H1 (cell line): Measurements from ENCODE around the gene TUBGCP2. TPM values are rescaled to one million over a fixed set of nuclear protein-coding genes. Genes with fewer than 3 reads are reported as not detected.

Experiments
- CTCF ChIP-seq, 3 experiments: IDR thresholded peaks; 1 replicate in 2 of 3; 2 replicates in 1 of 3; pipeline versions ENCODE4 v1.5.1 to v1.6.1; 2011; ENCODE audit warnings: low read length in 3 of 3, mild to moderate bottlenecking in 3 of 3, inconsistent platforms in 2 of 3, low read depth in 1 of 3, moderate library complexity in 1 of 3; ENCODE audit not compliant: insufficient read depth in 1 of 3; ENCODE audit errors: control extremely low read depth in 1 of 3
- KDM1A ChIP-seq: fragments of 200-600, 300-600 bp; sonication (generic); IDR thresholded peaks from 2 replicates; pipeline ENCODE4 v1.7.1; 2016; ENCODE audit warnings: mild to moderate bottlenecking, low read length, borderline replicate concordance
- POLR2A ChIP-seq, 2 experiments: IDR thresholded peaks; 1 replicate in 1 of 2; 2 replicates in 1 of 2; pipeline ENCODE4 v1.6.1; 2011; ENCODE audit warnings: low read depth in 2 of 2, low read length in 2 of 2, mild to moderate bottlenecking in 2 of 2; ENCODE audit errors: control extremely low read depth in 1 of 2
- SP2 ChIP-seq: IDR thresholded peaks from 2 replicates; pipeline ENCODE4 v1.6.1; 2012; ENCODE audit warnings: mild to moderate bottlenecking, low read length, inconsistent platforms
- SRF ChIP-seq: IDR thresholded peaks from 2 replicates; pipeline ENCODE4 v1.6.1; 2011; ENCODE audit warnings: mild to moderate bottlenecking, low read depth, low read length, moderate library complexity
- SUZ12 ChIP-seq: fragments of 200-600 bp; sonication (generic); IDR thresholded peaks from 2 replicates; pipeline ENCODE4 v1.6.1; 2012; ENCODE audit warnings: mild to moderate bottlenecking, inconsistent platforms, low read length, moderate library complexity, mixed read lengths
- polyA plus RNA-seq, 7 experiments: library from polyadenylated mRNA; depleted of rRNA in 3 of 7; stranded (reverse) in 5 of 7; unstranded in 2 of 7; fragments of >200 nt in 5 of 7; fragments of 200-250 nt in 2 of 7; gene quantifications; 1 replicate in 5 of 7; 2 replicates in 1 of 7; 4 replicates in 1 of 7; pipeline versions ENCODE4 v1.2.1 to v1.2.3, GENCODE V29; 2011 to 2013; ENCODE audit warnings: missing spikeins in 2 of 7, mixed read lengths in 2 of 7
- total RNA-seq: library from RNA; stranded (reverse); fragmentation: NEBNext Ultra II Directional; extraction: Animal tissue kit (Norgen Biotek cat#: 25700); gene quantifications from 2 replicates; pipeline ENCODE4 v1.2.1, GENCODE V29; 2021

TUBGCP2 gene
- total and polyA plus RNA-seq, 2 of the 8 experiments (the other 6 are each of a cell fraction or from before 2014, with no cell fraction given) = 34.9 to 51.9 TPM

DNA sequence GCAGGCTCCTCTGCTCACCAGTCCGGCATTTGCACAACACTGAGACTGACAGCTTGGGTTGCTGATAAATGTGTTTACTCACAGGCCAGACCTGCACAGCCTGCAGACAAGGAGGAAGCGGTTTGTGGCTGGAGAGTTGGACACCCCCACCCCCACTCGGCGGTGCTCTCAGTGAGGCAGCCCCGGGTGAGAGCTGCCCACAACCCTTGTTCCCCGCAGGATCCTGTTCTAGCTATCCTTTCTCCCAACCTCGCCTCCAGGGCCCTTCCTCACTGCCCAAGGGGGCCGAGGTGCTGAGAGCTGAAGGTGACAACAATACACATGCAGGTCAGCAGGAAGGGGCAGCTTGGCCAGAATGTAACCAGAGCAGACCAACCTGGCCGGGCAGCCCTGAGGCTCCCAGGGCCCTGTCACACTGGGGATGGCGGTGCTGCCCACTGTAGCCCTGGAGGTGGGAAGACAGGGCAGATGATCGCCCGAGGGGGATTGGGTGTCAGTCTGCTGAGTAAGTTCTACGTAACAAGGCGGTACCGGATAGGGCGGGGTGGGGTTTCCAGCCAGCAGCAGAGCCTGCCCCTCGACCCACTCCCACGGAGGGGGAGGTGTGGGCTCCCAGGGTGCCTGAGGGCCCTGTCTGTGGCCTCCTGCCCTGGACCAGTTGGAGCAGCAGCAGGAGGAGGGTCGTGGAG is 30.0 kb downstream of the TUBGCP2 start (continued):
- TF ChIP-seq SP2 (no peak), POLR2A (IDR thresholded peaks at IDR 0.05; ENCODE audit: control extremely low read depth in 1 of 2, low read depth in 2 of 2, low read length in 2 of 2) (no peak), CTCF (IDR thresholded peaks at IDR 0.05; ENCODE audit: control extremely low read depth in 1 of 3, insufficient read depth in 1 of 3, low read depth in 1 of 3, low read length in 3 of 3) (no peak), SUZ12 (no peak), KDM1A (no peak), SRF (no peak)
